ENCODE data around the gene DDHD1. TPM values are rescaled to one million over a fixed set of nuclear protein-coding genes. Genes with fewer than 3 reads are reported as not detected.

Gene DDHD1
- total RNA-seq, 2 experiments from 2014 or later: 42.5 to 44.5 TPM

- Mint-ChIP-seq H3K27ac (peak overlapping the region; percentile 73), H3K27me3 (no peaks in the 10 kb centered on the region), H3K4me1 (ENCODE audit: low read depth) (peaks cover 10% of the 10 kb centered on the region), H3K9me3 (no peaks in the 10 kb centered on the region), H3K36me3 (ENCODE audit: low read depth) (peaks cover 4% of the 10 kb centered on the region), H3K4me3 (peak overlapping the region; percentile 76)
- ChIA-PET POLR2A (interaction anchor here (1.4 to 1.9 kb wide), 3 partner anchors 18 to 24 kb away, joined by 3 to 25 read pairs (median 11); partner anchors contain the start of gene DDHD1), CTCF (no interaction called here)
- intact Hi-C loops (cut with DNase I, micrococcal nuclease): no loop called here
- peaks cover 0 to 3% of the 10 kb centered on the region in 2 experiments for H3K9me3 ChIP-seq (ENCODE audit: control insufficient read depth in 1 of 2, insufficient read depth in 1 of 2, low read length in 2 of 2)
- no peaks in the 10 kb centered on the region for H3K36me3 ChIP-seq (ENCODE audit: insufficient read depth, low read length)
- DNase-seq (peak in 1 of 14 experiments; percentile 29), ATAC-seq (ENCODE audit: poor library complexity) (no peak)
- H3K4me1 ChIP-seq (ENCODE audit: insufficient read depth, low read length): peaks cover 12% of the 10 kb centered on the region
- TF ChIP-seq, protein P1, sequence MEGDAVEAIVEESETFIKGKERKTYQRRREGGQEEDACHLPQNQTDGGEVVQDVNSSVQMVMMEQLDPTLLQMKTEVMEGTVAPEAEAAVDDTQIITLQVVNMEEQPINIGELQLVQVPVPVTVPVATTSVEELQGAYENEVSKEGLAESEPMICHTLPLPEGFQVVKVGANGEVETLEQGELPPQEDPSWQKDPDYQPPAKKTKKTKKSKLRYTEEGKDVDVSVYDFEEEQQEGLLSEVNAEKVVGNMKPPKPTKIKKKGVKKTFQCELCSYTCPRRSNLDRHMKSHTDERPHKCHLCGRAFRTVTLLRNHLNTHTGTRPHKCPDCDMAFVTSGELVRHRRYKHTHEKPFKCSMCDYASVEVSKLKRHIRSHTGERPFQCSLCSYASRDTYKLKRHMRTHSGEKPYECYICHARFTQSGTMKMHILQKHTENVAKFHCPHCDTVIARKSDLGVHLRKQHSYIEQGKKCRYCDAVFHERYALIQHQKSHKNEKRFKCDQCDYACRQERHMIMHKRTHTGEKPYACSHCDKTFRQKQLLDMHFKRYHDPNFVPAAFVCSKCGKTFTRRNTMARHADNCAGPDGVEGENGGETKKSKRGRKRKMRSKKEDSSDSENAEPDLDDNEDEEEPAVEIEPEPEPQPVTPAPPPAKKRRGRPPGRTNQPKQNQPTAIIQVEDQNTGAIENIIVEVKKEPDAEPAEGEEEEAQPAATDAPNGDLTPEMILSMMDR (IDR thresholded peaks at IDR 0.05): no peak
- no peak overlapping the region for H3K27ac ChIP-seq (ENCODE audit: low read depth in 1 of 2, low read length in 2 of 2)
- no peaks in the 10 kb centered on the region for H3K27me3 ChIP-seq (ENCODE audit: control insufficient read depth in 1 of 2, insufficient read depth in 2 of 2, low read length in 2 of 2)
- no peak overlapping the region for H3K4me3 ChIP-seq (ENCODE audit: low read length)
These were observed 25.3 kb downstream of the DDHD1 start for GRCh38 chr14:53127832-53128231.

DNA sequence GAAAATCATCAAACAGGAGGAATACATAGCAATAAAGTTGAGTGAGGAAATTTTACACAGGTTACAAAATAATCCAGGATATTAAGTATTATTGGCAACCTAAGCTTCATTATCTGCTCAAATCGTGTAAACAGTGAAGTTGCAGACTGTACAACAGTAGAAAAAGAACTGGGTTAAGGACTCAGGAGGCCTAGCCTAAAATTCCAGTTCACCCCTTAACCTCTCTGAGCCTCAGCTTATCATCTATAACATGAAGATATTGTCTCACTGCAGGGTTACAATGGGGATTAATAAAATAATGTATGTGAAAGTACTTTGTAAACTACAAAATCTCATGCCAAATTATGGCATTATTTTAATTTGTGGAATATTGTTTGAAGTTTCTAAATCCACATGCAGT is 26.0 kb downstream of the DDHD1 start:
- ChIA-PET POLR2A (interaction anchor here (0.8 to 1.9 kb wide), 6 partner anchors 11 to 73 kb away, joined by 3 to 25 read pairs (median 4); partner anchors contain the start of gene DDHD1), CTCF (interaction anchor here (0.9 kb wide), 1 partner anchor 25 kb away, joined by 3 read pairs; no protein-coding TSS in a partner anchor)
- intact Hi-C loops (cut with DNase I, micrococcal nuclease): no loop called here
- H3K27me3 ChIP-seq (ENCODE audit: control insufficient read depth in 1 of 2, insufficient read depth in 2 of 2, low read length in 2 of 2): no peaks in the 10 kb centered on the region
- Mint-ChIP-seq H3K4me1 (ENCODE audit: low read depth) (peaks cover 12% of the 10 kb centered on the region), H3K9me3 (no peaks in the 10 kb centered on the region), H3K4me3 (peak overlapping the region; percentile 76), H3K27ac (peak overlapping the region; percentile 73), H3K36me3 (ENCODE audit: low read depth) (peaks cover 4% of the 10 kb centered on the region), H3K27me3 (no peaks in the 10 kb centered on the region)
- H3K4me1 ChIP-seq (ENCODE audit: insufficient read depth, low read length): peaks cover 12% of the 10 kb centered on the region
- H3K27ac ChIP-seq (ENCODE audit: low read depth in 1 of 2, low read length in 2 of 2): peak overlapping the region in 1 of 2 donors; percentile 20
- no peaks in the 10 kb centered on the region for H3K36me3 ChIP-seq (ENCODE audit: insufficient read depth, low read length)
- H3K4me3 ChIP-seq (ENCODE audit: low read length): peak overlapping the region; percentile 5
- DNase-seq (no peak), ATAC-seq (ENCODE audit: poor library complexity) (no peak)
- TF ChIP-seq, protein P1 (IDR thresholded peaks at IDR 0.05): no peak
- H3K9me3 ChIP-seq (ENCODE audit: control insufficient read depth in 1 of 2, insufficient read depth in 1 of 2, low read length in 2 of 2): peaks cover 0 to 4% of the 10 kb centered on the region in 2 experiments

- CTCF ChIA-PET: interaction anchor here (0.9 kb wide), 1 partner anchor 25 kb away, joined by 3 read pairs; no protein-coding TSS in a partner anchor
- H3K4me3 Mint-ChIP-seq: peak overlapping the region; percentile 76
- no peaks in the 10 kb centered on the region for H3K36me3 ChIP-seq (ENCODE audit: insufficient read depth, low read length)
- peaks cover 4% of the 10 kb centered on the region for H3K36me3 Mint-ChIP-seq (ENCODE audit: low read depth)
- peaks cover 12% of the 10 kb centered on the region for H3K4me1 ChIP-seq (ENCODE audit: insufficient read depth, low read length)
- no peaks in the 10 kb centered on the region for H3K9me3 Mint-ChIP-seq
- H3K27me3 ChIP-seq (ENCODE audit: control insufficient read depth in 1 of 2, insufficient read depth in 2 of 2, low read length in 2 of 2): no peaks in the 10 kb centered on the region
- H3K9me3 ChIP-seq (ENCODE audit: control insufficient read depth in 1 of 2, insufficient read depth in 1 of 2, low read length in 2 of 2): peaks cover 0 to 7% of the 10 kb centered on the region in 2 experiments
- TF ChIP-seq, protein P1 (IDR thresholded peaks at IDR 0.05): no peak
- DNase-seq (peak in 1 of 14 experiments; percentile 46), ATAC-seq (ENCODE audit: poor library complexity) (no peak)
- H3K27ac Mint-ChIP-seq: peak overlapping the region; percentile 73
- H3K27me3 Mint-ChIP-seq: no peaks in the 10 kb centered on the region
- intact Hi-C loops (cut with DNase I, micrococcal nuclease): no loop called here
- POLR2A ChIA-PET: interaction anchor here (0.8 to 1.9 kb wide), 6 partner anchors 10 to 73 kb away, joined by 3 to 25 read pairs (median 4); partner anchors contain the start of gene DDHD1
- peaks cover 16% of the 10 kb centered on the region for H3K4me1 Mint-ChIP-seq (ENCODE audit: low read depth)
- peak overlapping the region; percentile 5 for H3K4me3 ChIP-seq (ENCODE audit: low read length)
- peak overlapping the region in 1 of 2 donors; percentile 20 for H3K27ac ChIP-seq (ENCODE audit: low read depth in 1 of 2, low read length in 2 of 2)
These were observed 26.4 kb downstream of the DDHD1 start for GRCh38 chr14:53126731-53127130.
